BE2C (cell line): ENCODE results near the gene CLPSL1.

Source experiments
- DNase-seq: peaks from one replicate; pipeline ENCODE4 v3.0.0-alpha.2; 2020
- H3K27me3 ChIP-seq: fragments of 250-450 bp; sonication (Bioruptor Pico); 2 replicates; pipeline ENCODE4 v1.5.1; 2020; ENCODE audit warnings: mild to moderate bottlenecking
- H3K36me3 ChIP-seq: fragments of 250-450 bp; sonication (Bioruptor Pico); 2 replicates; pipeline ENCODE4 v1.5.1; 2020; ENCODE audit warnings: mild to moderate bottlenecking
- H3K4me1 ChIP-seq: fragments of 250-450 bp; sonication (Bioruptor Pico); 2 replicates; pipeline ENCODE4 v1.5.1; 2020
- H3K4me3 ChIP-seq: 2 replicates; pipeline ENCODE4 v1.5.1; 2011; ENCODE audit warnings: low read depth, low read length
- H3K9me3 ChIP-seq: fragments of 250-450 bp; sonication (Bioruptor Pico); 2 replicates; pipeline ENCODE4 v1.5.1; 2020
- CTCF ChIP-seq: IDR thresholded peaks from 2 replicates; pipeline ENCODE4 v1.5.1; 2012; ENCODE audit warnings: mild to moderate bottlenecking, low read depth, low read length

CLPSL1 gene

GRCh38 chr6:35824552-35825192 is 43.9 kb downstream of the CLPSL1 start:
- DNase-seq = no peak
- Histone ChIP-seq H3K36me3 (no peaks in the 10 kb centered on the region), H3K4me3 (no peak overlapping the region)

GRCh38 chr6:35829306-35829705 is 48.5 kb downstream of the CLPSL1 start:
- TF ChIP-seq CTCF = no peak
- DNase-seq = no peak
- H3K4me3 ChIP-seq = no peak overlapping the region
- H3K27me3 ChIP-seq = no peaks in the 10 kb centered on the region
- H3K9me3 ChIP-seq = no peaks in the 10 kb centered on the region; the same call in 1 of the 2 replicates
- no peaks in the 10 kb centered on the region for H3K4me1 ChIP-seq
- peaks cover 15% of the 10 kb centered on the region for H3K36me3 ChIP-seq

More at GRCh38 chr6:35824552-35825192, 43.9 kb downstream of the CLPSL1 start:
- Histone ChIP-seq H3K27me3 (no peaks in the 10 kb centered on the region), H3K4me1 (no peaks in the 10 kb centered on the region), H3K9me3 (no peaks in the 10 kb centered on the region; the same call in 1 of the 2 replicates)
- no peak for TF ChIP-seq CTCF

- DNase-seq = no peak
- TF ChIP-seq CTCF = no peak
- H3K36me3 ChIP-seq = peaks cover 37% of the 10 kb centered on the region
- H3K4me1 ChIP-seq = no peaks in the 10 kb centered on the region
- no peaks in the 10 kb centered on the region for H3K27me3 ChIP-seq
- H3K9me3 ChIP-seq = no peaks in the 10 kb centered on the region; the same call in 1 of the 2 replicates
- H3K4me3 ChIP-seq = no peak overlapping the region
These were observed 50.6 kb downstream of the CLPSL1 start for GRCh38 chr6:35831257-35832007.

GRCh38 chr6:35833536-35833935 is 52.7 kb downstream of the CLPSL1 start:
- Histone ChIP-seq H3K4me3 (no peak overlapping the region), H3K9me3 (no peaks in the 10 kb centered on the region), H3K36me3 (peaks cover 54% of the 10 kb centered on the region), H3K4me1 (no peaks in the 10 kb centered on the region), H3K27me3 (no peaks in the 10 kb centered on the region)
- no peak for DNase-seq
- TF ChIP-seq CTCF = no peak
